ENCODE measurements around the gene USP47.

- peak; percentile 83 to 85 (median 84) for TF ChIP-seq CTCF (IDR thresholded peaks at IDR 0.05)
- peak in 1 of 3 donors; percentile 17 for TF ChIP-seq POLR2AphosphoS5 (IDR thresholded peaks at IDR 0.05)
- TF ChIP-seq POLR2A (IDR thresholded peaks at IDR 0.05) = no peak
Measured at GRCh38 chr11:11798586-11799438, 43.0 kb upstream of the USP47 start.
